DOHH2 (cell line): ENCODE measurements around the gene CTPS2.

ENCODE experiments used
- EZH2phosphoT487 ChIP-seq: fragments of 200-600 bp; sonication (generic); IDR thresholded peaks from 2 replicates; pipeline ENCODE4 v1.6.1; 2017; ENCODE audit warnings: borderline replicate concordance, mild to moderate bottlenecking, antibody characterized with exemption, low read length, moderate library complexity, mixed read lengths
- TF ChIP-seq, protein P1 (sequence below): fragments of 200-600 bp; sonication (generic); IDR thresholded peaks from one replicate; pipeline ENCODE4 v1.5.1; 2014; ENCODE audit warnings: antibody characterized with exemption, mild to moderate bottlenecking, low read depth, low read length; ENCODE audit not compliant: poor library complexity, severe bottlenecking

DNA sequence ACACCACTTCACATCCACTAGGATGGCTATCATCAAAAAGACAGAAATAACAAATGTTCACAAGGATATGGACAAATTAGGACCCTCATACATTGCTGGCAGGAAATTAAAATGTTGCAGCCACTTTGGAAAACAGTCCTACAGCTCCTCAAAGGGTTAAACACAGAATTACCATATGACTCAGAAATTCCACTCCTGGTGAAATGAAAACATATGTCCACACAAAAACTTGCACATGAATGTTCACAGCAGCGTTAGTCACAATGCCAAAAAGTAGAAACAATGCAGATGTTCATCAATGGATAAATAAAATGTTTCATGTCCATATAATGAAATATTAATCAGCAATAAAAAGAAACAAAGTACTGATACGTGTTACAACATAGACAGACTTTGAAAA is 47.4 kb downstream of the CTPS2 start:
- TF ChIP-seq, protein P1, sequence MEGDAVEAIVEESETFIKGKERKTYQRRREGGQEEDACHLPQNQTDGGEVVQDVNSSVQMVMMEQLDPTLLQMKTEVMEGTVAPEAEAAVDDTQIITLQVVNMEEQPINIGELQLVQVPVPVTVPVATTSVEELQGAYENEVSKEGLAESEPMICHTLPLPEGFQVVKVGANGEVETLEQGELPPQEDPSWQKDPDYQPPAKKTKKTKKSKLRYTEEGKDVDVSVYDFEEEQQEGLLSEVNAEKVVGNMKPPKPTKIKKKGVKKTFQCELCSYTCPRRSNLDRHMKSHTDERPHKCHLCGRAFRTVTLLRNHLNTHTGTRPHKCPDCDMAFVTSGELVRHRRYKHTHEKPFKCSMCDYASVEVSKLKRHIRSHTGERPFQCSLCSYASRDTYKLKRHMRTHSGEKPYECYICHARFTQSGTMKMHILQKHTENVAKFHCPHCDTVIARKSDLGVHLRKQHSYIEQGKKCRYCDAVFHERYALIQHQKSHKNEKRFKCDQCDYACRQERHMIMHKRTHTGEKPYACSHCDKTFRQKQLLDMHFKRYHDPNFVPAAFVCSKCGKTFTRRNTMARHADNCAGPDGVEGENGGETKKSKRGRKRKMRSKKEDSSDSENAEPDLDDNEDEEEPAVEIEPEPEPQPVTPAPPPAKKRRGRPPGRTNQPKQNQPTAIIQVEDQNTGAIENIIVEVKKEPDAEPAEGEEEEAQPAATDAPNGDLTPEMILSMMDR = no peak
- no peak for TF ChIP-seq EZH2phosphoT487
